GM18498 (cell line): ENCODE measurements around the gene ARHGAP11A.

Experiments used
- ATAC-seq: cut with Tn5 transposase; IDR thresholded peaks from one replicate; pipeline ENCODE4 v1.9.1; 2021; ENCODE audit warnings: mild to moderate bottlenecking, moderate library complexity; ENCODE audit not compliant: unreplicated experiment

Gene ARHGAP11A

GRCh38 chr15:32656496-32656895, 41.2 kb downstream of the ARHGAP11A start:
- no peak for ATAC-seq

- ATAC-seq: peak; percentile 73
Observed at GRCh38 chr15:32657198-32657883, 42.0 kb downstream of the ARHGAP11A start.

GRCh38 chr15:32657941-32658340, 42.6 kb downstream of the ARHGAP11A start:
- no peak for ATAC-seq

- no peak for ATAC-seq
Observed at GRCh38 chr15:32659340-32660155, 44.2 kb downstream of the ARHGAP11A start.

GRCh38 chr15:32663671-32664070, 48.4 kb downstream of the ARHGAP11A start:
- no peak for ATAC-seq

- ATAC-seq: no peak
Observed at GRCh38 chr15:32664796-32665195, 49.5 kb downstream of the ARHGAP11A start.

GRCh38 chr15:32667321-32667720, 52.0 kb downstream of the ARHGAP11A start:
- no peak for ATAC-seq

- ATAC-seq: no peak
Observed at GRCh38 chr15:32668942-32669341, 53.6 kb downstream of the ARHGAP11A start.

- no peak for ATAC-seq
Observed at GRCh38 chr15:32669896-32670611, 54.8 kb downstream of the ARHGAP11A start.

- ATAC-seq: no peak
Observed at GRCh38 chr15:32670623-32671022, 55.3 kb downstream of the ARHGAP11A start.

GRCh38 chr15:32671339-32672325, 56.3 kb downstream of the ARHGAP11A start:
- no peak for ATAC-seq

- no peak for ATAC-seq
Observed at GRCh38 chr15:32674681-32675080, 59.4 kb downstream of the ARHGAP11A start.

GRCh38 chr15:32675466-32675865, 60.2 kb downstream of the ARHGAP11A start:
- no peak for ATAC-seq

GRCh38 chr15:32676169-32676568, 60.9 kb downstream of the ARHGAP11A start:
- no peak for ATAC-seq

- no peak for ATAC-seq
Observed at GRCh38 chr15:32677238-32677750, 62.0 kb downstream of the ARHGAP11A start.

- no peak for ATAC-seq
Observed at GRCh38 chr15:32679298-32679690, 64.0 kb downstream of the ARHGAP11A start.

GRCh38 chr15:32682569-32682968, 67.3 kb downstream of the ARHGAP11A start:
- no peak for ATAC-seq

GRCh38 chr15:32682977-32683630, 67.8 kb downstream of the ARHGAP11A start:
- ATAC-seq: no peak

GRCh38 chr15:32683906-32684584, 68.7 kb downstream of the ARHGAP11A start:
- ATAC-seq: no peak
